CD4-positive, alpha-beta T cell treated with Interleukin-12 subunit alpha and Interleukin-12 subunit beta, for 1 hour (primary cell): ENCODE data around the gene RNU4-1.
"Not testable (repeated sequence)": the region's sequence is repeated elsewhere in the genome, so short reads cannot be mapped to it uniquely, and the experiment has no call there.

Experiments
- DNase-seq: peaks from one replicate; pipeline ENCODE4 v3.0.0-alpha.2; 2020

RNU4-1 gene

GRCh38 chr12:120257041-120257821 is 35.8 kb downstream of the RNU4-1 start:
- no peak for DNase-seq

GRCh38 chr12:120254809-120255208 is 38.2 kb downstream of the RNU4-1 start:
- no peak for DNase-seq

GRCh38 chr12:120253313-120253712 is 39.7 kb downstream of the RNU4-1 start:
- peak; percentile 75 for DNase-seq

- peak; percentile 89 for DNase-seq
Observed at GRCh38 chr12:120252071-120252906, 40.7 kb downstream of the RNU4-1 start.

GRCh38 chr12:120251364-120252070 is 41.5 kb downstream of the RNU4-1 start:
- DNase-seq: not testable (repeated sequence)

- peak; percentile 63 for DNase-seq
Observed at GRCh38 chr12:120249875-120250795, 42.9 kb downstream of the RNU4-1 start.

- no peak for DNase-seq
Observed at GRCh38 chr12:120249266-120249874, 43.7 kb downstream of the RNU4-1 start.

GRCh38 chr12:120247621-120248030 is 45.4 kb downstream of the RNU4-1 start:
- DNase-seq: no peak

GRCh38 chr12:120247183-120247582 is 45.9 kb downstream of the RNU4-1 start:
- DNase-seq: no peak

- DNase-seq: not testable (repeated sequence)
Observed at GRCh38 chr12:120246705-120247104, 46.3 kb downstream of the RNU4-1 start.
